ENCODE measurements around the gene DNAH8. TPM values are rescaled to one million over a fixed set of nuclear protein-coding genes. Genes with fewer than 3 reads are reported as not detected.

Gene DNAH8
- total RNA-seq, 1 experiment from 2014 or later = not detected

- BruUV-seq (replicated peaks) = no TSS peak
- TF ChIP-seq ZBTB33 (IDR thresholded peaks at IDR 0.05; ENCODE audit: extremely low read depth, insufficient replicate concordance, low read length) (no peak), ATF3 (IDR thresholded peaks at IDR 0.05) (no peak), JUND (IDR thresholded peaks at IDR 0.05) (no peak), ZNF274 (IDR thresholded peaks at IDR 0.05; ENCODE audit: low read depth, low read length) (no peak), POLR2A (IDR thresholded peaks at IDR 0.05; ENCODE audit: borderline replicate concordance, extremely low read depth, insufficient read depth, insufficient read length) (no peak), EGR1 (IDR thresholded peaks at IDR 0.05; ENCODE audit: low read depth) (no peak), RAD21 (IDR thresholded peaks at IDR 0.05; ENCODE audit: low read depth) (no peak), POLR2AphosphoS5 (IDR thresholded peaks at IDR 0.05; ENCODE audit: low read depth, low read length) (no peak), CTCF (IDR thresholded peaks at IDR 0.05 in 2 of 3, conservative IDR thresholded peaks at IDR 0.05 in 1 of 3; ENCODE audit: borderline replicate concordance in 1 of 3, insufficient read depth in 1 of 3, low read depth in 2 of 3, low read length in 2 of 3) (no peak), ELF1 (IDR thresholded peaks at IDR 0.05; ENCODE audit: borderline replicate concordance, low read depth) (no peak), YY1 (IDR thresholded peaks at IDR 0.05; ENCODE audit: extremely low read depth, insufficient replicate concordance, low read depth, low read length) (no peak), MAX (IDR thresholded peaks at IDR 0.05) (no peak), CEBPB (IDR thresholded peaks at IDR 0.05; ENCODE audit: low read depth) (no peak), SIN3A (IDR thresholded peaks at IDR 0.05; ENCODE audit: low read depth) (no peak), EZH2 (IDR thresholded peaks at IDR 0.05) (no peak), SP1 (IDR thresholded peaks at IDR 0.05; ENCODE audit: low read depth) (no peak), CBX3 (IDR thresholded peaks at IDR 0.05; ENCODE audit: low read depth) (no peak)
- CTCF ChIA-PET = no interaction called here
- ATAC-seq = no peak
- no peaks in the 10 kb centered on the region for H3K9me3 ChIP-seq (ENCODE audit: control insufficient read depth in 1 of 2, insufficient read depth in 1 of 2, low read depth in 1 of 2, low read length in 2 of 2)
- H3K9ac ChIP-seq (ENCODE audit: low read length) = no peak overlapping the region
- no peaks in the 10 kb centered on the region for H3K36me3 ChIP-seq (ENCODE audit: control insufficient read depth in 1 of 2, insufficient read depth in 2 of 2, low read length in 2 of 2)
- no peaks in the 10 kb centered on the region for H4K20me1 ChIP-seq (ENCODE audit: insufficient read depth)
- H3K4me1 ChIP-seq (ENCODE audit: control insufficient read depth in 1 of 2, insufficient read depth in 2 of 2, low read length in 2 of 2) = no peaks in the 10 kb centered on the region
- RAD21 ChIA-PET (ENCODE audit: low non-redundant PET in 1 of 2, low total read pairs in 2 of 2, uncharacterized antibody in 2 of 2, unreplicated experiment in 2 of 2) = no interaction called here
- intact Hi-C loops (cut with micrococcal nuclease) = no loop called here
- H3K9me2 ChIP-seq (ENCODE audit: insufficient read depth) = no peaks in the 10 kb centered on the region
- no peak overlapping the region for H3K4me3 ChIP-seq (replicated peaks in 1 of 2; ENCODE audit: low read depth in 1 of 2, low read length in 2 of 2)
- H3K79me2 ChIP-seq (ENCODE audit: insufficient read depth, low read length) = no peaks in the 10 kb centered on the region
- no peak overlapping the region for H2AFZ ChIP-seq (ENCODE audit: low read depth, low read length, poor library complexity, severe bottlenecking)
- POLR2A ChIA-PET = no interaction called here
- H3K4me2 ChIP-seq (ENCODE audit: low read length) = no peak overlapping the region
- peaks cover 17% of the 10 kb centered on the region; the same call in 1 of the 2 replicates for H3K27me3 ChIP-seq (ENCODE audit: insufficient read depth, low read length)
- no peak for DNase-seq (ENCODE audit: low read depth, low spot score)
- H3K27ac ChIP-seq (ENCODE audit: low read depth, low read length) = no peak overlapping the region
Measured at GRCh38 chr6:39078695-39079094, 363.6 kb downstream of the DNAH8 start.
